GM21447 (cell line): ENCODE data around the gene FOXK1.
"Not testable (repeated sequence)": the region's sequence is repeated elsewhere in the genome, so short reads cannot be mapped to it uniquely, and the experiment has no call there.

Experiments
- ATAC-seq: cut with Tn5 transposase; IDR thresholded peaks from one replicate; pipeline ENCODE4 v1.9.1; 2021; ENCODE audit not compliant: unreplicated experiment

Gene FOXK1

GRCh38 chr7:4797858-4798705 is 116.0 kb downstream of the FOXK1 start:
- ATAC-seq: peak; percentile 71

GRCh38 chr7:4798706-4799235 is 116.7 kb downstream of the FOXK1 start:
- no peak for ATAC-seq

GRCh38 chr7:4799508-4800268 is 117.6 kb downstream of the FOXK1 start:
- no peak for ATAC-seq

- ATAC-seq: no peak
These were observed 118.4 kb downstream of the FOXK1 start for GRCh38 chr7:4800487-4800886.

- no peak for ATAC-seq
These were observed 119.1 kb downstream of the FOXK1 start for GRCh38 chr7:4800926-4801838.

GRCh38 chr7:4801839-4802231 is 119.7 kb downstream of the FOXK1 start:
- ATAC-seq: no peak

- ATAC-seq: not testable (repeated sequence)
These were observed 120.5 kb downstream of the FOXK1 start for GRCh38 chr7:4802577-4802976.

GRCh38 chr7:4803397-4804241 is 121.5 kb downstream of the FOXK1 start:
- ATAC-seq: no peak

GRCh38 chr7:4805110-4805983 is 123.3 kb downstream of the FOXK1 start:
- ATAC-seq: no peak

GRCh38 chr7:4805984-4806300 is 123.8 kb downstream of the FOXK1 start:
- no peak for ATAC-seq

- ATAC-seq: no peak
These were observed 125.0 kb downstream of the FOXK1 start for GRCh38 chr7:4806983-4807597.

- ATAC-seq: no peak
These were observed 125.5 kb downstream of the FOXK1 start for GRCh38 chr7:4807598-4808016.

GRCh38 chr7:4808026-4808425 is 125.9 kb downstream of the FOXK1 start:
- no peak for ATAC-seq

GRCh38 chr7:4808565-4808964 is 126.5 kb downstream of the FOXK1 start:
- no peak for ATAC-seq

GRCh38 chr7:4809091-4809591 is 127.0 kb downstream of the FOXK1 start:
- ATAC-seq: no peak

GRCh38 chr7:4809666-4810065 is 127.6 kb downstream of the FOXK1 start:
- no peak for ATAC-seq

GRCh38 chr7:4814433-4814832 is 132.3 kb downstream of the FOXK1 start:
- ATAC-seq: no peak

GRCh38 chr7:4815121-4815520 is 133.0 kb downstream of the FOXK1 start:
- ATAC-seq: no peak
